ENCODE data around the gene GNA14. TPM values are rescaled to one million over a fixed set of nuclear protein-coding genes. Genes with fewer than 3 reads are reported as not detected.

GNA14 gene
- total RNA-seq, 2 experiments from 2014 or later = not detected

DNA sequence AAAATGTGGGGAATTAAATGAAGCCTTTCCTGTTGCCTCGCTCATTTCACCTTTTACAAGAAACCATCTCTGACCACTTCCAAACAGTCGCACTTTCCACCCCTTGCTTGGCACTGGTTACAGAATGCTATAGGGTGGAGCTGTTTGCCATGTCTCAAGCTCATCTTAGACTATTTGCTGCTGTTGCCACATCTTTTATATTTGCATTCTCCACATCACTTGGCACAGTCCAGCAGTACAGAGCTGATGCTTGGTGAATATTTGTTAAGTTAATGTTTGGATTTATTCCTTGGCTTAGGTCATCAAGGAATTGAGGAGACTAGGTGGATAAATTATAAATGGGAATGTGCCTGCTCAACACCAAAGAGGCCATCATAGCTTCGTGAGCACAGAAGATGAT lies 53.2 kb downstream of the GNA14 start:
- H3K27ac Mint-ChIP-seq = no peak overlapping the region
- peaks cover 25% of the 10 kb centered on the region for H3K4me1 Mint-ChIP-seq (ENCODE audit: low read depth)
- ATAC-seq (ENCODE audit: poor library complexity) (no peak), DNase-seq (no peak)
- Histone ChIP-seq H3K4me3 (ENCODE audit: low read length) (no peak overlapping the region), H3K9me3 (ENCODE audit: control insufficient read depth in 1 of 2, insufficient read depth in 1 of 2, low read length in 2 of 2) (no peaks in the 10 kb centered on the region), H3K27me3 (ENCODE audit: control insufficient read depth in 1 of 2, insufficient read depth in 2 of 2, low read length in 2 of 2) (no peaks in the 10 kb centered on the region), H3K4me1 (ENCODE audit: insufficient read depth, low read length) (no peaks in the 10 kb centered on the region), H3K36me3 (ENCODE audit: insufficient read depth, low read length) (no peaks in the 10 kb centered on the region), H3K27ac (ENCODE audit: low read depth in 1 of 2, low read length in 2 of 2) (no peak overlapping the region)
- ChIA-PET CTCF (no interaction called here), POLR2A (no interaction called here)
- intact Hi-C loops (cut with DNase I, micrococcal nuclease) = no loop called here
- TF ChIP-seq, protein P1, sequence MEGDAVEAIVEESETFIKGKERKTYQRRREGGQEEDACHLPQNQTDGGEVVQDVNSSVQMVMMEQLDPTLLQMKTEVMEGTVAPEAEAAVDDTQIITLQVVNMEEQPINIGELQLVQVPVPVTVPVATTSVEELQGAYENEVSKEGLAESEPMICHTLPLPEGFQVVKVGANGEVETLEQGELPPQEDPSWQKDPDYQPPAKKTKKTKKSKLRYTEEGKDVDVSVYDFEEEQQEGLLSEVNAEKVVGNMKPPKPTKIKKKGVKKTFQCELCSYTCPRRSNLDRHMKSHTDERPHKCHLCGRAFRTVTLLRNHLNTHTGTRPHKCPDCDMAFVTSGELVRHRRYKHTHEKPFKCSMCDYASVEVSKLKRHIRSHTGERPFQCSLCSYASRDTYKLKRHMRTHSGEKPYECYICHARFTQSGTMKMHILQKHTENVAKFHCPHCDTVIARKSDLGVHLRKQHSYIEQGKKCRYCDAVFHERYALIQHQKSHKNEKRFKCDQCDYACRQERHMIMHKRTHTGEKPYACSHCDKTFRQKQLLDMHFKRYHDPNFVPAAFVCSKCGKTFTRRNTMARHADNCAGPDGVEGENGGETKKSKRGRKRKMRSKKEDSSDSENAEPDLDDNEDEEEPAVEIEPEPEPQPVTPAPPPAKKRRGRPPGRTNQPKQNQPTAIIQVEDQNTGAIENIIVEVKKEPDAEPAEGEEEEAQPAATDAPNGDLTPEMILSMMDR (IDR thresholded peaks at IDR 0.05) = no peak
- no peak overlapping the region for H3K4me3 Mint-ChIP-seq
- no peaks in the 10 kb centered on the region for H3K9me3 Mint-ChIP-seq
- H3K27me3 Mint-ChIP-seq = no peaks in the 10 kb centered on the region
- H3K36me3 Mint-ChIP-seq (ENCODE audit: low read depth) = no peaks in the 10 kb centered on the region

DNA sequence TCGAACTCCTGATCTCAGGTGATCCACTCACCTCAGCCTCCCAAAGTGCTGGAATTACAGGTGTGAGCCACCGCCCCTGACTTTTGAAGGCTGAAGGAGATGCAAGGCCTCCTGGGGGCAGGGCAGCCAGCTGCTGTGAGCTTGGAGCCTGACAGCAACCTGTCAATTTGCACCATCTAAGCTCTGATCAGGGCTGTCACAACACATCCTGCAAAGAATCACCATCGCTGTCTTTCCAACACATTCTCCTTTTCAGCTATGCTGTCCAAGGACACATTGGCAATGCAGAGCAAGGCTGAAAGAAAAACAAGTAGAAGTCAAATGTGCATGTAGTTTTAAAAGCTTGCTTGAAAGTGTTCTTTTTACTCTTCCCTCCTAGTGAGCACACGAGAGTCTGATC lies 54.6 kb downstream of the GNA14 start:
- no peak overlapping the region for H3K27ac ChIP-seq (ENCODE audit: low read depth in 1 of 2, low read length in 2 of 2)
- no peak overlapping the region for H3K4me3 Mint-ChIP-seq
- no peaks in the 10 kb centered on the region for H3K27me3 Mint-ChIP-seq
- ATAC-seq (ENCODE audit: poor library complexity) (no peak), DNase-seq (no peak)
- intact Hi-C loops (cut with DNase I, micrococcal nuclease) = no loop called here
- no peaks in the 10 kb centered on the region for H3K9me3 Mint-ChIP-seq
- ChIA-PET CTCF (no interaction called here), POLR2A (no interaction called here)
- no peaks in the 10 kb centered on the region for H3K9me3 ChIP-seq (ENCODE audit: control insufficient read depth in 1 of 2, insufficient read depth in 1 of 2, low read length in 2 of 2)
- no peaks in the 10 kb centered on the region for H3K36me3 Mint-ChIP-seq (ENCODE audit: low read depth)
- H3K36me3 ChIP-seq (ENCODE audit: insufficient read depth, low read length) = no peaks in the 10 kb centered on the region
- no peaks in the 10 kb centered on the region for H3K27me3 ChIP-seq (ENCODE audit: control insufficient read depth in 1 of 2, insufficient read depth in 2 of 2, low read length in 2 of 2)
- H3K4me3 ChIP-seq (ENCODE audit: low read length) = no peak overlapping the region
- TF ChIP-seq, protein P1 (IDR thresholded peaks at IDR 0.05) = no peak
- H3K4me1 Mint-ChIP-seq (ENCODE audit: low read depth) = peaks cover 25% of the 10 kb centered on the region
- no peak overlapping the region for H3K27ac Mint-ChIP-seq
- no peaks in the 10 kb centered on the region for H3K4me1 ChIP-seq (ENCODE audit: insufficient read depth, low read length)

- TF ChIP-seq, protein P1 (IDR thresholded peaks at IDR 0.05) = no peak
- Mint-ChIP-seq H3K9me3 (no peaks in the 10 kb centered on the region), H3K27ac (no peak overlapping the region), H3K36me3 (ENCODE audit: low read depth) (no peaks in the 10 kb centered on the region), H3K27me3 (no peaks in the 10 kb centered on the region), H3K4me1 (ENCODE audit: low read depth) (peaks cover 25% of the 10 kb centered on the region), H3K4me3 (no peak overlapping the region)
- ChIA-PET POLR2A (no interaction called here), CTCF (no interaction called here)
- ATAC-seq (ENCODE audit: poor library complexity) (no peak), DNase-seq (no peak)
- Histone ChIP-seq H3K36me3 (ENCODE audit: insufficient read depth, low read length) (no peaks in the 10 kb centered on the region), H3K27ac (ENCODE audit: low read depth in 1 of 2, low read length in 2 of 2) (no peak overlapping the region), H3K9me3 (ENCODE audit: control insufficient read depth in 1 of 2, insufficient read depth in 1 of 2, low read length in 2 of 2) (no peaks in the 10 kb centered on the region), H3K4me1 (ENCODE audit: insufficient read depth, low read length) (no peaks in the 10 kb centered on the region), H3K27me3 (ENCODE audit: control insufficient read depth in 1 of 2, insufficient read depth in 2 of 2, low read length in 2 of 2) (no peaks in the 10 kb centered on the region), H3K4me3 (ENCODE audit: low read length) (no peak overlapping the region)
- intact Hi-C loops (cut with DNase I, micrococcal nuclease) = no loop called here
Measured at GRCh38 chr9:77592476-77592875, 55.6 kb downstream of the GNA14 start.

Measured in CD4-positive, alpha-beta T cell (primary cell).